Measurements from ENCODE around the gene VPREB1. TPM values are rescaled to one million over a fixed set of nuclear protein-coding genes. Genes with fewer than 3 reads are reported as not detected.

The VPREB1 gene
- total and polyA plus RNA-seq, 3 experiments from 2014 or later = not detected

DNA sequence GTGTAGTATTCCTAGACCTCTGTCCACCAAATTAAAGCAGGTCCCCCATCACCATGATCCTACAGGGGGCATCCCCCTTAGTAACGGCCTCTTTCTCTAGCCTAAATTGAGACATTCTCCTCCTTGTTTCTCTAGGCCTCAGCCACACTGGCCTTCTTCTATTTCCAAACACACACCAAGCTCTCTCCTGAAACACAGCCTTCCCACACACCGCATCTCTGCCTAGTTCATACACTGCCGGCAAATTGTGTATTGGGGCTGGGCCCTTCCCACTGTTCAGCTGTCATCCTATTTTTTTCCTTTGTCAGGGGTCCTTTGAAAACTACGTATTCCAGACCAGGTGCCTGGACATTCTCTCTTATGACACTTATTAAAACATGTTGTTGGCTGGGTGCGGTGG lies 11.5 kb upstream of the VPREB1 start:
- H3K4me1 Mint-ChIP-seq = peaks cover 0 to 3% (median 0%) of the 10 kb centered on the region in 3 donors
- peak overlapping the region in 1 of 8 donors; percentile 52 for H3K27ac Mint-ChIP-seq
- peaks cover 9 to 11% of the 10 kb centered on the region in 2 donors for H3K27me3 Mint-ChIP-seq
- Histone ChIP-seq H3K4me1 (ENCODE audit: insufficient read depth, low read length) (no peaks in the 10 kb centered on the region), H3K27me3 (ENCODE audit: insufficient read depth, low read length, poor library complexity, severe bottlenecking) (no peaks in the 10 kb centered on the region), H3K4me3 (ENCODE audit: low read length) (no peak overlapping the region), H3K27ac (ENCODE audit: low read depth, low read length) (no peak overlapping the region), H3K9me3 (ENCODE audit: low read length) (no peaks in the 10 kb centered on the region), H3K36me3 (ENCODE audit: insufficient read depth, low read length) (no peaks in the 10 kb centered on the region)
- no peak overlapping the region for H3K4me3 Mint-ChIP-seq
- POLR2A ChIA-PET = no interaction called here
- no peaks in the 10 kb centered on the region for H3K36me3 Mint-ChIP-seq
- no peak for DNase-seq
- CTCF ChIA-PET = interaction anchor here (3.3 kb wide), 1 partner anchor 25 kb away, joined by 16 read pairs; no protein-coding TSS in a partner anchor
- H3K9me3 Mint-ChIP-seq = no peaks in the 10 kb centered on the region

DNA sequence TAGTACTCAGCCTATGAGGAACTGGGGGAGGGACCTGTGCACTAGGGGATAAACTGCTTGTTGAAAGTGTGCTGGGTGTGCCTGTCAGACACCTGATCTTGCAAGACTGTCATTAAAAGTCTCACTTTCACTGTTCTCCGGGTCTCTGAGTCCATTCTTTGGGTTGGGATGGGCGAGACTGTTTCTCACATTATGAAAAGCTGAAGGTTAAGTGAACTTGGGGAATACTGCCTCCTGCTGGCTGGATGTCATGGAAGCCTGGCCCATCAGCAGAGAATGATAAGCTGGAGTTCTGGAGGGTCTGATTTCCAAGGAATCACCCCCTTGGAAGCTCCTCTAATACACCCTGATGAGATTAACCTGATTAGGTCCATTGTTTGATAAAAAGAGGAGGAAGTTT lies 9.0 kb upstream of the VPREB1 start:
- CTCF ChIA-PET = interaction anchor here (0.7 to 3.3 kb wide), 7 partner anchors 12 to 74 kb away, joined by 3 to 16 read pairs (median 3); no protein-coding TSS in a partner anchor
- H3K27me3 ChIP-seq (ENCODE audit: insufficient read depth, low read length, poor library complexity, severe bottlenecking) = no peaks in the 10 kb centered on the region
- no peak overlapping the region for H3K27ac ChIP-seq (ENCODE audit: low read depth, low read length)
- H3K36me3 ChIP-seq (ENCODE audit: insufficient read depth, low read length) = no peaks in the 10 kb centered on the region
- Mint-ChIP-seq H3K27me3 (peaks cover 9 to 10% of the 10 kb centered on the region in 2 donors), H3K9me3 (no peaks in the 10 kb centered on the region), H3K27ac (no peak overlapping the region), H3K4me3 (no peak overlapping the region), H3K4me1 (peaks cover 0 to 3% (median 0%) of the 10 kb centered on the region in 3 donors), H3K36me3 (no peaks in the 10 kb centered on the region)
- DNase-seq = peak; percentile 4 to 57 (median 35)
- POLR2A ChIA-PET = no interaction called here
- no peak overlapping the region for H3K4me3 ChIP-seq (ENCODE audit: low read length)
- no peaks in the 10 kb centered on the region for H3K4me1 ChIP-seq (ENCODE audit: insufficient read depth, low read length)
- H3K9me3 ChIP-seq (ENCODE audit: low read length) = no peaks in the 10 kb centered on the region

DNA sequence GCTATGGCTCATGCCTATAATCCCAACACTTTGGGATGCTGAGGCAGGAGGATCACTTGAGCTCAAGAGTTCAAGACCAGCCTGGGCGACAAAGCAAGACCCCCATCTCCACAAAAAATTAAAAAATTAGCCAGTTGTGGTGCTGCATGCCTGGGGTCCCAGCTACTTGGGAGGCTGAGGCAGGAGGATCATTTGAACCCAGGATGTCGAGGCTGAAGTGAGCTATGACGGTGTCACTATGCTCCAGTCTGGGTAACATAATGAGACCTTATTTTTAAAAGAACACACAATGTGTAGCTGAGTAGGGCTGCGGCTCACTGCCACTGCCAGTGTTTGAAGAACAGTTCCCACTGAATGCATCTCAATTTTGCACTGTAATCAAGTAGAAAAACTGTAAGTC lies 7.1 kb upstream of the VPREB1 start:
- POLR2A ChIA-PET = no interaction called here
- H3K27ac ChIP-seq (ENCODE audit: low read depth, low read length) = no peak overlapping the region
- H3K36me3 ChIP-seq (ENCODE audit: insufficient read depth, low read length) = no peaks in the 10 kb centered on the region
- H3K9me3 ChIP-seq (ENCODE audit: low read length) = no peaks in the 10 kb centered on the region
- H3K27me3 ChIP-seq (ENCODE audit: insufficient read depth, low read length, poor library complexity, severe bottlenecking) = peaks cover 2% of the 10 kb centered on the region
- H3K27ac Mint-ChIP-seq = peak overlapping the region in 1 of 8 donors; percentile 4
- peaks cover 0 to 3% (median 0%) of the 10 kb centered on the region in 3 donors for H3K4me1 Mint-ChIP-seq
- CTCF ChIA-PET = interaction anchor here (1.7 to 3.9 kb wide), 2 partner anchors 30 to 36 kb away, joined by 8 to 10 read pairs; no protein-coding TSS in a partner anchor
- DNase-seq = no peak
- no peaks in the 10 kb centered on the region for H3K36me3 Mint-ChIP-seq
- H3K4me3 ChIP-seq (ENCODE audit: low read length) = no peak overlapping the region
- H3K27me3 Mint-ChIP-seq = peaks cover 13 to 16% of the 10 kb centered on the region in 2 donors
- H3K9me3 Mint-ChIP-seq = no peaks in the 10 kb centered on the region
- no peak overlapping the region for H3K4me3 Mint-ChIP-seq
- H3K4me1 ChIP-seq (ENCODE audit: insufficient read depth, low read length) = no peaks in the 10 kb centered on the region

DNA sequence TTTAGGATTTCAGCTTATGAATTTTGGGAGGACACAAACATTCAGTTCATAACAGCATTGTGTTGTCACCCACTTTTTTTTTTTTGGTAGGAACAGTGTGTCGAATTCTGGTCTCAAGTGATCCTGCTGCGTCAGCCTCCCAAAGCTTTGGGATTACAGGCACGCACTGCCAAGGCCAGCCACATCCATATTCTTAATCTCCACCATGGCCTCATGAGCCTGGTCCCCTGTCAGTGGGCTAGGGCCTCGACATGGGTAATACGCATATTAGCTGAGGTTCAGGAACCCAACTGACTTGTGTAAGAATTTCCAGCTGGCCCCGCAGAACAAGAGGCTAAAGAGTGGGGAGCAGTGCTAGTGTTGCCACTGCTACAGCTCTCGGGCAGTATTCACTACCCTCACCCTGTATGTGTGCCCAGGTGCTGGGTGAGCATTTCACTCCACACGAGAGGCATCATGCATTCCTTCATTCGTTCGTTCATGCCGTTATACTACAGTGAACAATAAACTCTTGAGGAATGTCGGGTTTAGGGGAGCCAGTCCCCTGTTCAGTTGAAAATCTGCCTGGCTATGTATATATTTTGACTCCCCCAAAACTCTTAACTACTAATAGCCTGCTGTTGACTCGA lies 5.2 kb upstream of the VPREB1 start:
- DNase-seq = no peak
- Mint-ChIP-seq H3K36me3 (no peaks in the 10 kb centered on the region), H3K4me1 (peaks cover 0 to 7% (median 0%) of the 10 kb centered on the region in 3 donors), H3K27ac (no peak overlapping the region), H3K4me3 (no peak overlapping the region), H3K9me3 (no peaks in the 10 kb centered on the region), H3K27me3 (peaks cover 11 to 26% of the 10 kb centered on the region in 2 donors)
- no peaks in the 10 kb centered on the region for H3K4me1 ChIP-seq (ENCODE audit: insufficient read depth, low read length)
- no peak overlapping the region for H3K27ac ChIP-seq (ENCODE audit: low read depth, low read length)
- POLR2A ChIA-PET = no interaction called here
- H3K27me3 ChIP-seq (ENCODE audit: insufficient read depth, low read length, poor library complexity, severe bottlenecking) = peaks cover 7% of the 10 kb centered on the region
- H3K9me3 ChIP-seq (ENCODE audit: low read length) = no peaks in the 10 kb centered on the region
- H3K4me3 ChIP-seq (ENCODE audit: low read length) = no peak overlapping the region
- CTCF ChIA-PET = interaction anchor here (3.9 kb wide), 1 partner anchor 32 kb away, joined by 10 read pairs; no protein-coding TSS in a partner anchor
- no peaks in the 10 kb centered on the region for H3K36me3 ChIP-seq (ENCODE audit: insufficient read depth, low read length)

DNA sequence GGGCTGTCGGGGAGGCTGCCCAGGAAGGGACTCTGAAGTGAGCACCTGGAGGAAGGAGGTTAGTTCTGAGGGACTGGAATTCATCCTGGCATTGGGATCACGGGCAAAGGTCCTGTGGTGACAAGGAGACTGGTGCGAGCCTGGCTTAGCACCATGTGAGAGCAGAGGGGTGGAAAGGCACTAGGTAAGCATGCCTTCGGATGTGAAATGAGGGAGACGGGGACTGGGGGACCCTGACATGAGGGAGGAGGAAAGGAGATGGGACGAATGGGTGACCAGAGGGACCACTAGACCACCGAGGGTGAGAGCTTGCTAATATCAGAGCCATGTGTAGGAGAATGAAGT lies 3.1 kb upstream of the VPREB1 start:
- POLR2A ChIA-PET = no interaction called here
- CTCF ChIA-PET = no interaction called here

DNA sequence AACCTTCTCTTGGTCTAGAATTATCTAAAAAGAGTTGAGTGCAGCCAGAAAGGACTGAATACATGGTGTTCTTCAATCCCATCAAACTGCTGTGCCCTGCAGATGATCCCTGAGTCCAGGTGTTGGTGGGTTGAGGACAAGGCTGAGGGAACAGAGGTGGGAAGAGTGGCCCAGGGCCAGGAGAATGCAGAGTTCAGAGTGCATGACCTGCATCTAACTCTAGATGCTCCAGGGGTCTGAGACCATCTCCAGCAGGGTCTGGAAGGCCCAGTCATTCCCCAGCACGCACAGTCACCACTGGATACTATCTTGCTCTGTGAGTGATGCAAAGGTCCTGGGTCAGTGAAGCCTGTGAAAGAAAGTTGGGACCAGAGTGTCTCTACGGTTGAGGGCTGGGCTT lies 2.1 kb upstream of the VPREB1 start:
- H3K27ac Mint-ChIP-seq = no peak overlapping the region
- POLR2A ChIA-PET = no interaction called here

More for the DNA sequence above, 3.1 kb upstream of the VPREB1 start:
- Mint-ChIP-seq H3K36me3 (no peaks in the 10 kb centered on the region), H3K4me3 (no peak overlapping the region), H3K27ac (no peak overlapping the region), H3K27me3 (peaks cover 11 to 28% of the 10 kb centered on the region in 2 donors), H3K9me3 (no peaks in the 10 kb centered on the region), H3K4me1 (peaks cover 0 to 4% (median 0%) of the 10 kb centered on the region in 3 donors)
- Histone ChIP-seq H3K27ac (ENCODE audit: low read depth, low read length) (no peak overlapping the region), H3K27me3 (ENCODE audit: insufficient read depth, low read length, poor library complexity, severe bottlenecking) (peaks cover 7% of the 10 kb centered on the region), H3K9me3 (ENCODE audit: low read length) (no peaks in the 10 kb centered on the region), H3K4me1 (ENCODE audit: insufficient read depth, low read length) (no peaks in the 10 kb centered on the region), H3K4me3 (ENCODE audit: low read length) (no peak overlapping the region), H3K36me3 (ENCODE audit: insufficient read depth, low read length) (no peaks in the 10 kb centered on the region)
- DNase-seq = no peak

DNA sequence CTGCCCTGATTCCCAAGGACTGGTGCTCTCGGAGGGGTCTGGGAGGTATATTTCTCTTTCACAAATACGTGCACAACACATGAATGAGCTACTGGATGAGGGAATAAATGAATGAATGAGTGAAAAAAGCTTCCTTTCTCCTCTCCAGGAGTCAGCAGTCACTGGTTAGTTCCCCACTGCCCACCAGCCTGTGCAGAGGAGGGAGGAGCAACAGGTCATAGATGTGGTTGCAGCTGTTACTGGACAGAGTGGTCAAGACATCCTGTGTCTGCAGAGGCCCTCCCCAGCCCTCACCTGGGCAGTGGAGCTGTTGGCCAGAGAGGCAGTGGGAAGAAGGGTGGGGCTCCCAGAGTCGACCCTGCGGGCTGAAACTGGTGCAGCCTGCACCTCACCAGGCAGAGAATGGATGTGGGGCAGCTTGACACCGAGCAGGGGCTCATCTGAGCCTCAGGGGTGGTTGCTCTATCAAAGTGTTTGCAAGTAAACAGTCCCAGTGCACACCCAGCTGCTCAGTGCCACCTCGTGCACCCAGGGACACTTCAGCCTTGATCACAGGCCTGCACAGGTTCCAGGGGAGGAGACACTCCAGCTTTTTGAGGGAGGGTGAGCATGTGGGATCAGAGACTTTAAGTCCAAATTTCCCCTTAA lies 1.4 kb upstream of the VPREB1 start:
- Mint-ChIP-seq H3K4me3 (no peak overlapping the region), H3K36me3 (no peaks in the 10 kb centered on the region), H3K4me1 (peaks cover 0 to 5% (median 1%) of the 10 kb centered on the region in 3 donors), H3K9me3 (no peaks in the 10 kb centered on the region), H3K27me3 (peaks cover 5 to 23% of the 10 kb centered on the region in 2 donors), H3K27ac (no peak overlapping the region)
- Histone ChIP-seq H3K4me3 (ENCODE audit: low read length) (no peak overlapping the region), H3K36me3 (ENCODE audit: insufficient read depth, low read length) (no peaks in the 10 kb centered on the region), H3K4me1 (ENCODE audit: insufficient read depth, low read length) (no peaks in the 10 kb centered on the region), H3K27ac (ENCODE audit: low read depth, low read length) (no peak overlapping the region), H3K9me3 (ENCODE audit: low read length) (no peaks in the 10 kb centered on the region), H3K27me3 (ENCODE audit: insufficient read depth, low read length, poor library complexity, severe bottlenecking) (peaks cover 7% of the 10 kb centered on the region)
- ChIA-PET POLR2A (no interaction called here), CTCF (no interaction called here)
- DNase-seq = no peak

More for the DNA sequence above, 2.1 kb upstream of the VPREB1 start:
- CTCF ChIA-PET = no interaction called here
- Histone ChIP-seq H3K4me1 (ENCODE audit: insufficient read depth, low read length) (no peaks in the 10 kb centered on the region), H3K27me3 (ENCODE audit: insufficient read depth, low read length, poor library complexity, severe bottlenecking) (peaks cover 7% of the 10 kb centered on the region), H3K27ac (ENCODE audit: low read depth, low read length) (no peak overlapping the region), H3K36me3 (ENCODE audit: insufficient read depth, low read length) (no peaks in the 10 kb centered on the region), H3K9me3 (ENCODE audit: low read length) (no peaks in the 10 kb centered on the region), H3K4me3 (ENCODE audit: low read length) (no peak overlapping the region)
- H3K4me1 Mint-ChIP-seq = peaks cover 0 to 4% (median 0%) of the 10 kb centered on the region in 3 donors
- H3K9me3 Mint-ChIP-seq = no peaks in the 10 kb centered on the region
- DNase-seq = no peak
- peaks cover 8 to 28% of the 10 kb centered on the region in 2 donors for H3K27me3 Mint-ChIP-seq
- no peaks in the 10 kb centered on the region for H3K36me3 Mint-ChIP-seq
- H3K4me3 Mint-ChIP-seq = no peak overlapping the region

DNA sequence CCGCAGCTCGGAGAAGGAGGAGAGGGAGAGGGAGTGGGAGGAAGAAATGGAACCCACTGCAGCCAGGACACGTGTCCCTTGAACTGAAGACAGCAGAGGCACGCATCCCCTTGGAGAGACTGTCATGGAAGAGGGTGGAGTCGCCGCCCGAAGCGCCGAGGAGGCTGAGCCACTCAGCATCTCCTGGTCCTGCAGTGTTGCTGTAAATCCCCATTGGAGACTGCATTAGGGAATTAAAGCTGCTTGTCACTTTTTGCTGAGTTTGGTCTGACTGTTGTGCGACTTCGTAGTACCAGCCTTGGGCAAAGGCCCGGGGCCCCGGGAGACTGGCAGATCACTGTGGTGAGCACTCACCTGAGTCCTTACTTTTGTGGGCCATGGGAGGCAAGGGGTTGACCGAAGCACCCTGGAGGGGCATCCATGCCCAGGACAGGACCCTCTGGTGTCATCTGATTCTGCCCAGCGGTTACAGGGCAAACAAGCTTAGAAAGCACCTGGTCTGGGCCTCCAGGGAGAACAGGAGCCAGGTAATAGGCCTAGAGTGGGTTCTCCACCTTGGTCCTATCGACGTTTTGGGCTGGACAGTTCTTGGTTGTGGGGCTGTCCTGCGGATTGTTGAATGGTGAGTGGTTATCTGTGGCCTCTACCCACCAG lies 797 bp downstream of the VPREB1 start:
- H3K27ac ChIP-seq (ENCODE audit: low read depth, low read length) = no peak overlapping the region
- POLR2A ChIA-PET = no interaction called here

More for the DNA sequence above, 797 bp downstream of the VPREB1 start:
- Mint-ChIP-seq H3K36me3 (no peaks in the 10 kb centered on the region), H3K9me3 (no peaks in the 10 kb centered on the region), H3K27ac (no peak overlapping the region), H3K4me3 (no peak overlapping the region), H3K27me3 (peaks cover 5 to 18% of the 10 kb centered on the region in 2 donors), H3K4me1 (peaks cover 10 to 18% (median 16%) of the 10 kb centered on the region in 3 donors)
- no peaks in the 10 kb centered on the region for H3K36me3 ChIP-seq (ENCODE audit: insufficient read depth, low read length)
- peaks cover 9% of the 10 kb centered on the region for H3K4me1 ChIP-seq (ENCODE audit: insufficient read depth, low read length)
- H3K9me3 ChIP-seq (ENCODE audit: low read length) = no peaks in the 10 kb centered on the region
- no peak overlapping the region for H3K4me3 ChIP-seq (ENCODE audit: low read length)
- DNase-seq = no peak
- CTCF ChIA-PET = no interaction called here
- H3K27me3 ChIP-seq (ENCODE audit: insufficient read depth, low read length, poor library complexity, severe bottlenecking) = peaks cover 7% of the 10 kb centered on the region

Data from CD8-positive, alpha-beta memory T cell (primary cell).